GM12878 (cell line): ENCODE measurements around the gene ZNF367. TPM values are rescaled to one million over a fixed set of nuclear protein-coding genes. Genes with fewer than 3 reads are reported as not detected.

Experiments used
- ATAC-seq: fragments of 200-7000 bp; cut with Tn5 transposase; 3 replicates; pipeline ENCODE4 v1.9.1; 2020; ENCODE audit warnings: mild to moderate bottlenecking, moderate library complexity
- BruUV-seq: library from RNA; stranded (reverse); fragments of 400-500 nt; replicated peaks from 2 replicates; lab custom pipeline; 2021; lab: Mats Ljungman, UMichigan
- CTCF ChIA-PET: fragments of 300-600 bp; sonication (Branson Sonifier 250); formaldehyde crosslinking; extraction: SDS; loops from one replicate; lab custom pipeline; 2021; ENCODE audit warnings: inconsistent platforms; lab: Yijun Ruan, JAX
- POLR2A ChIA-PET: fragments of 350-600 bp; formaldehyde crosslinking; extraction: SDS; loops from one replicate; lab custom pipeline; 2021; ENCODE audit warnings: inconsistent platforms; lab: Charles Lee
- RAD21 ChIA-PET: fragments of 300-600 bp; sonication (Branson Sonifier 250); formaldehyde crosslinking; loops from one replicate; lab custom pipeline; 2023; ENCODE audit warnings: antibody characterized with exemption; ENCODE audit not compliant: unreplicated experiment; lab: Charles Lee
- SMC1A ChIA-PET: fragments of 300-600 bp; sonication (Branson Sonifier 250); formaldehyde crosslinking; loops from one replicate; lab custom pipeline; 2023; ENCODE audit not compliant: unreplicated experiment, uncharacterized antibody; lab: Charles Lee
- DNase-seq: peaks from one replicate; pipeline ENCODE4 v3.0.0-alpha.2; 2011; ENCODE audit warnings: low read depth, low spot score
- FAIRE-seq: peaks from 3 replicates; lab custom pipeline; 2011; peaks lifted over from hg19 to GRCh38; lab: Jason Lieb, UNC
- H2AFZ ChIP-seq: 2 replicates; pipeline ENCODE4 v1.6.0; 2011; ENCODE audit warnings: low read depth, low read length, control low read depth; ENCODE audit not compliant: control insufficient read depth
- H3K27ac ChIP-seq: 2 replicates; pipeline ENCODE4 v1.5.1; 2011; ENCODE audit warnings: control low read depth; ENCODE audit not compliant: control insufficient read depth, insufficient read depth
- H3K27me3 ChIP-seq, 2 experiments: replicated peaks in 1 of 2; 2 replicates each; pipeline versions ENCODE4 v1.6.0 to v1.6.1; 2011; ENCODE audit warnings: low read length in 1 of 2; ENCODE audit not compliant: control insufficient read depth in 2 of 2, insufficient read depth in 2 of 2
- H3K36me3 ChIP-seq, 2 experiments: 2 replicates each; pipeline ENCODE4 v1.5.1; 2011; ENCODE audit warnings: low read length in 1 of 2; ENCODE audit not compliant: control insufficient read depth in 2 of 2, insufficient read depth in 2 of 2
- H3K4me1 ChIP-seq: 2 replicates; pipeline ENCODE4 v1.6.1; 2011; ENCODE audit warnings: mild to moderate bottlenecking, low read length, moderate library complexity, mixed read lengths; ENCODE audit not compliant: control insufficient read depth, insufficient read depth
- H3K4me2 ChIP-seq: 2 replicates; pipeline ENCODE4 v1.6.0; 2011; ENCODE audit warnings: control low read depth; ENCODE audit not compliant: control insufficient read depth, insufficient read depth
- H3K4me3 ChIP-seq: fragments of 200-600 bp; sonication (generic); 2 replicates; pipeline ENCODE4 v1.5.1; 2016
- H3K79me2 ChIP-seq: 2 replicates; pipeline ENCODE4 v1.6.0; 2011; ENCODE audit warnings: low read length; ENCODE audit not compliant: control insufficient read depth, insufficient read depth
- H3K9ac ChIP-seq: 2 replicates; pipeline ENCODE4 v1.8.0; 2011; ENCODE audit warnings: low read length, control low read depth, mixed read lengths; ENCODE audit not compliant: control insufficient read depth, insufficient read depth
- H3K9me3 ChIP-seq: replicated peaks from 3 replicates; pipeline ENCODE4 v1.5.1; 2011; ENCODE audit warnings: mild to moderate bottlenecking, low read length; ENCODE audit not compliant: control insufficient read depth, insufficient read depth
- H4K20me1 ChIP-seq: 2 replicates; pipeline ENCODE4 v1.6.0; 2011; ENCODE audit not compliant: control insufficient read depth, insufficient read depth
- EP300 ChIP-seq, 2 experiments: fragments of 150-350 bp in 1 of 2; IDR thresholded peaks; 2 replicates each; pipeline ENCODE4 v1.6.1; 2011 to 2012; ENCODE audit warnings: low read depth in 2 of 2, low read length in 2 of 2, borderline replicate concordance in 1 of 2, improper control_type of control experiment in 1 of 2, inconsistent platforms in 1 of 2; ENCODE audit not compliant: control insufficient read depth in 1 of 2
- MEF2B ChIP-seq: fragments of 450-650 bp; IDR thresholded peaks from 2 replicates; pipeline ENCODE4 v1.6.1; 2018; ENCODE audit warnings: mild to moderate bottlenecking, moderate library complexity; ENCODE audit not compliant: partially characterized antibody, poor library complexity, severe bottlenecking
- MTA2 ChIP-seq: fragments of 450-650 bp; IDR thresholded peaks from 2 replicates; pipeline ENCODE4 v1.6.1; 2016; ENCODE audit warnings: low read depth, mild to moderate bottlenecking, moderate library complexity
- NFYB ChIP-seq: IDR thresholded peaks from 2 replicates; pipeline ENCODE4 v1.6.1; 2011; ENCODE audit warnings: low read depth, mild to moderate bottlenecking, low read length, improper control_type of control experiment, moderate library complexity; ENCODE audit not compliant: insufficient read depth
- NRF1 ChIP-seq: conservative IDR thresholded peaks from 2 replicates; pipeline ENCODE4 v1.6.1; 2011; ENCODE audit warnings: mild to moderate bottlenecking, low read depth, low read length, improper control_type of control experiment
- RFX5 ChIP-seq: IDR thresholded peaks from 2 replicates; pipeline ENCODE4 v1.6.1; 2011; ENCODE audit warnings: low read depth, low read length, improper control_type of control experiment
- STAT3 ChIP-seq: IDR thresholded peaks from 2 replicates; pipeline ENCODE4 v1.6.1; 2011; ENCODE audit warnings: low read depth, low read length, improper control_type of control experiment
- TAF1 ChIP-seq: IDR thresholded peaks from 2 replicates; pipeline ENCODE4 v1.6.1; 2011; ENCODE audit warnings: mild to moderate bottlenecking, low read depth, low read length, borderline replicate concordance
- TBL1XR1 ChIP-seq: IDR thresholded peaks from 2 replicates; pipeline ENCODE4 v1.6.1; 2012; ENCODE audit warnings: low read depth, low read length, improper control_type of control experiment
- WGBS: methylation state at CpG from one replicate; pipeline ENCODE4 v1.1.6; 2016; ENCODE audit warnings: low lambda C conversion rate; ENCODE audit not compliant: insufficient replicate concordance, insufficient coverage; ENCODE audit errors: missing lambda C conversion rate; 5-methylcytosine and 5-hydroxymethylcytosine counted together
- in situ Hi-C: fragments of 300-500 bp; cut with MboI; formaldehyde crosslinking; loops from 9 replicates; pipeline ENCODE4 v1.14.3; 2018; ENCODE audit warnings: mixed read lengths
- intact Hi-C: fragments of 100-400 bp; cut with micrococcal nuclease; formaldehyde crosslinking; loops from one replicate; pipeline ENCODE4 v1.14.2; 2022; ENCODE audit not compliant: unreplicated experiment
- polyA plus RNA-seq, 11 experiments: library from polyadenylated mRNA; depleted of rRNA in 4 of 11; unstranded in 6 of 11; stranded (reverse) in 5 of 11; fragments of >200 nt; fragmentation: Nextera tagmentation in 4 of 11; fragmentation: Illumina TruSeq in 1 of 11; extraction: Ambion mirVana in 4 of 11; extraction: Trizol in 1 of 11; gene quantifications; 1 replicate in 1 of 11; 2 replicates in 10 of 11; pipeline versions ENCODE4 v1.2.1 to v1.2.3, GENCODE V29; 2011 to 2016; ENCODE audit warnings: inconsistent platforms in 2 of 11, missing spikeins in 2 of 11, low read depth in 1 of 11
- total RNA-seq, 4 experiments: library from RNA; depleted of rRNA in 3 of 4; stranded (reverse); fragments of >200 nt in 3 of 4; fragmentation: Illumina TruSeq in 1 of 4; extraction: Trizol in 1 of 4; gene quantifications; 2 replicates each; pipeline versions ENCODE4 v1.2.1 to v1.2.3, GENCODE V29; 2013 to 2021
- TF ChIP-seq, protein P1 (sequence below): fragments of 450-650 bp; IDR thresholded peaks from 2 replicates; pipeline ENCODE4 v1.6.1; 2017; ENCODE audit warnings: mild to moderate bottlenecking, moderate library complexity
- TF ChIP-seq, protein P2 (sequence below): fragments of 450-650 bp; IDR thresholded peaks from 2 replicates; pipeline ENCODE4 v1.6.1; 2017; ENCODE audit warnings: antibody characterized with exemption, mild to moderate bottlenecking, moderate library complexity
- TF ChIP-seq, protein P3 (sequence below): fragments of 450-650 bp; IDR thresholded peaks from 2 replicates; pipeline ENCODE4 v1.6.1; 2018; ENCODE audit warnings: mild to moderate bottlenecking, low read depth, moderate library complexity; ENCODE audit not compliant: partially characterized antibody

The ZNF367 gene
- total and polyA plus RNA-seq, 10 of the 15 experiments (the other 5 are each of a cell fraction or from before 2014, with no cell fraction given): 2.9 to 16.3 (median 11.1) TPM

DNA sequence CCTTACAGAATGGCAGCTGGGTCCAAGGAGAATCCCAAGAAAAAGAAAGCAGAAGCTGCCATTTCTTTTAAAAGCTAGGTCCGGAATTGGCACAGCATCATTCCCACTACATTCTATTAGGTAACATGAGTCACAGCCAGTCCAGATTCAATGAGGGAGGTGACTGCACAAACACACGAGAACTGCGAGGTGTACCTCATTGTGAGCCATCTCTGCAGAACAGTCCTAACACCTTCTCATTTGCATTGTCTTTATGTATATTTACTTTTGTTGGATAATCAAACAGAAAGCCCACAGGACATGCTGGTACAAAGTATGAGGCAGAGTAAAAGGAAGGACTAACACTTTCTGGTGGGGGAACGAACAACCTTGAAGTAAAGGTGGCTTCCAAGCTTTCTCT, 17.2 kb upstream of the ZNF367 start:
- Histone ChIP-seq H3K36me3 (no peaks in the 10 kb centered on the region), H4K20me1 (no peaks in the 10 kb centered on the region), H3K79me2 (no peaks in the 10 kb centered on the region), H3K9me3 (no peaks in the 10 kb centered on the region), H3K27ac (no peak overlapping the region), H3K4me1 (no peaks in the 10 kb centered on the region), H3K4me3 (no peak overlapping the region), H2AFZ (no peak overlapping the region), H3K27me3 (no peaks in the 10 kb centered on the region), H3K4me2 (no peak overlapping the region), H3K9ac (no peak overlapping the region)
- POLR2A ChIA-PET: interaction anchor here (0.9 kb wide), 1 partner anchor 55 kb away, joined by 3 read pairs; no protein-coding TSS in a partner anchor
- SMC1A ChIA-PET: interaction anchor here (0.6 to 2.4 kb wide), 4 partner anchors 14 to 217 kb away, joined by 3 to 9 read pairs (median 3); partner anchors contain the start of gene HABP4
- no peak for ATAC-seq
- no peak for DNase-seq
- WGBS: 61% methylated on average over 4 of the region's 4 CpGs
- no peak for FAIRE-seq
- RAD21 ChIA-PET: interaction anchor here (1.0 kb wide), 1 partner anchor 93 kb away, joined by 3 read pairs; no protein-coding TSS in a partner anchor
- in situ Hi-C loops: no loop called here
- BruUV-seq: no TSS peak
- intact Hi-C loops: no loop called here
- CTCF ChIA-PET: interaction anchor here (0.8 to 2.1 kb wide), 3 partner anchors 10 to 108 kb away, joined by 3 to 6 read pairs (median 4); partner anchors contain the start of gene HABP4
- TF ChIP-seq NFYB (no peak), NRF1 (no peak), TAF1 (no peak), TBL1XR1 (no peak), MTA2 (no peak), MEF2B (no peak), RFX5 (no peak), STAT3 (no peak), EP300 (IDR thresholded peaks at IDR 0.05; ENCODE audit: borderline replicate concordance in 1 of 2, control insufficient read depth in 1 of 2, low read depth in 2 of 2, low read length in 2 of 2) (no peak)
- TF ChIP-seq, protein P1, sequence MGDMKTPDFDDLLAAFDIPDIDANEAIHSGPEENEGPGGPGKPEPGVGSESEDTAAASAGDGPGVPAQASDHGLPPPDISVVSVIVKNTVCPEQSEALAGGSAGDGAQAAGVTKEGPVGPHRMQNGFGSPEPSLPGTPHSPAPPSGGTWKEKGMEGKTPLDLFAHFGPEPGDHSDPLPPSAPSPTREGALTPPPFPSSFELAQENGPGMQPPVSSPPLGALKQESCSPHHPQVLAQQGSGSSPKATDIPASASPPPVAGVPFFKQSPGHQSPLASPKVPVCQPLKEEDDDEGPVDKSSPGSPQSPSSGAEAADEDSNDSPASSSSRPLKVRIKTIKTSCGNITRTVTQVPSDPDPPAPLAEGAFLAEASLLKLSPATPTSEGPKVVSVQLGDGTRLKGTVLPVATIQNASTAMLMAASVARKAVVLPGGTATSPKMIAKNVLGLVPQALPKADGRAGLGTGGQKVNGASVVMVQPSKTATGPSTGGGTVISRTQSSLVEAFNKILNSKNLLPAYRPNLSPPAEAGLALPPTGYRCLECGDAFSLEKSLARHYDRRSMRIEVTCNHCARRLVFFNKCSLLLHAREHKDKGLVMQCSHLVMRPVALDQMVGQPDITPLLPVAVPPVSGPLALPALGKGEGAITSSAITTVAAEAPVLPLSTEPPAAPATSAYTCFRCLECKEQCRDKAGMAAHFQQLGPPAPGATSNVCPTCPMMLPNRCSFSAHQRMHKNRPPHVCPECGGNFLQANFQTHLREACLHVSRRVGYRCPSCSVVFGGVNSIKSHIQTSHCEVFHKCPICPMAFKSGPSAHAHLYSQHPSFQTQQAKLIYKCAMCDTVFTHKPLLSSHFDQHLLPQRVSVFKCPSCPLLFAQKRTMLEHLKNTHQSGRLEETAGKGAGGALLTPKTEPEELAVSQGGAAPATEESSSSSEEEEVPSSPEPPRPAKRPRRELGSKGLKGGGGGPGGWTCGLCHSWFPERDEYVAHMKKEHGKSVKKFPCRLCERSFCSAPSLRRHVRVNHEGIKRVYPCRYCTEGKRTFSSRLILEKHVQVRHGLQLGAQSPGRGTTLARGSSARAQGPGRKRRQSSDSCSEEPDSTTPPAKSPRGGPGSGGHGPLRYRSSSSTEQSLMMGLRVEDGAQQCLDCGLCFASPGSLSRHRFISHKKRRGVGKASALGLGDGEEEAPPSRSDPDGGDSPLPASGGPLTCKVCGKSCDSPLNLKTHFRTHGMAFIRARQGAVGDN: no peak
- TF ChIP-seq, protein P2, sequence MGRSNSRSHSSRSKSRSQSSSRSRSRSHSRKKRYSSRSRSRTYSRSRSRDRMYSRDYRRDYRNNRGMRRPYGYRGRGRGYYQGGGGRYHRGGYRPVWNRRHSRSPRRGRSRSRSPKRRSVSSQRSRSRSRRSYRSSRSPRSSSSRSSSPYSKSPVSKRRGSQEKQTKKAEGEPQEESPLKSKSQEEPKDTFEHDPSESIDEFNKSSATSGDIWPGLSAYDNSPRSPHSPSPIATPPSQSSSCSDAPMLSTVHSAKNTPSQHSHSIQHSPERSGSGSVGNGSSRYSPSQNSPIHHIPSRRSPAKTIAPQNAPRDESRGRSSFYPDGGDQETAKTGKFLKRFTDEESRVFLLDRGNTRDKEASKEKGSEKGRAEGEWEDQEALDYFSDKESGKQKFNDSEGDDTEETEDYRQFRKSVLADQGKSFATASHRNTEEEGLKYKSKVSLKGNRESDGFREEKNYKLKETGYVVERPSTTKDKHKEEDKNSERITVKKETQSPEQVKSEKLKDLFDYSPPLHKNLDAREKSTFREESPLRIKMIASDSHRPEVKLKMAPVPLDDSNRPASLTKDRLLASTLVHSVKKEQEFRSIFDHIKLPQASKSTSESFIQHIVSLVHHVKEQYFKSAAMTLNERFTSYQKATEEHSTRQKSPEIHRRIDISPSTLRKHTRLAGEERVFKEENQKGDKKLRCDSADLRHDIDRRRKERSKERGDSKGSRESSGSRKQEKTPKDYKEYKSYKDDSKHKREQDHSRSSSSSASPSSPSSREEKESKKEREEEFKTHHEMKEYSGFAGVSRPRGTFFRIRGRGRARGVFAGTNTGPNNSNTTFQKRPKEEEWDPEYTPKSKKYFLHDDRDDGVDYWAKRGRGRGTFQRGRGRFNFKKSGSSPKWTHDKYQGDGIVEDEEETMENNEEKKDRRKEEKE: no peak
- TF ChIP-seq, protein P3, sequence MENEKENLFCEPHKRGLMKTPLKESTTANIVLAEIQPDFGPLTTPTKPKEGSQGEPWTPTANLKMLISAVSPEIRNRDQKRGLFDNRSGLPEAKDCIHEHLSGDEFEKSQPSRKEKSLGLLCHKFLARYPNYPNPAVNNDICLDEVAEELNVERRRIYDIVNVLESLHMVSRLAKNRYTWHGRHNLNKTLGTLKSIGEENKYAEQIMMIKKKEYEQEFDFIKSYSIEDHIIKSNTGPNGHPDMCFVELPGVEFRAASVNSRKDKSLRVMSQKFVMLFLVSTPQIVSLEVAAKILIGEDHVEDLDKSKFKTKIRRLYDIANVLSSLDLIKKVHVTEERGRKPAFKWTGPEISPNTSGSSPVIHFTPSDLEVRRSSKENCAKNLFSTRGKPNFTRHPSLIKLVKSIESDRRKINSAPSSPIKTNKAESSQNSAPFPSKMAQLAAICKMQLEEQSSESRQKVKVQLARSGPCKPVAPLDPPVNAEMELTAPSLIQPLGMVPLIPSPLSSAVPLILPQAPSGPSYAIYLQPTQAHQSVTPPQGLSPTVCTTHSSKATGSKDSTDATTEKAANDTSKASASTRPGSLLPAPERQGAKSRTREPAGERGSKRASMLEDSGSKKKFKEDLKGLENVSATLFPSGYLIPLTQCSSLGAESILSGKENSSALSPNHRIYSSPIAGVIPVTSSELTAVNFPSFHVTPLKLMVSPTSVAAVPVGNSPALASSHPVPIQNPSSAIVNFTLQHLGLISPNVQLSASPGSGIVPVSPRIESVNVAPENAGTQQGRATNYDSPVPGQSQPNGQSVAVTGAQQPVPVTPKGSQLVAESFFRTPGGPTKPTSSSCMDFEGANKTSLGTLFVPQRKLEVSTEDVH: no peak
